HUES6 (cell line): ENCODE measurements around the gene ANKRD61.
"Not testable (repeated sequence)": the region's sequence is repeated elsewhere in the genome, so short reads cannot be mapped to it uniquely, and the experiment has no call there.

Source experiments
- H3K27ac ChIP-seq: 2 replicates; pipeline ENCODE4 v1.7.0; 2013; ENCODE audit warnings: low read depth, mild to moderate bottlenecking, low read length, inconsistent platforms
- H3K27me3 ChIP-seq: 2 replicates; pipeline ENCODE4 v1.6.1; 2013; ENCODE audit warnings: low read length; ENCODE audit not compliant: control insufficient read depth, insufficient read depth
- H3K36me3 ChIP-seq: 2 replicates; pipeline ENCODE4 v1.6.1; 2013; ENCODE audit warnings: low read length; ENCODE audit not compliant: control insufficient read depth, insufficient read depth
- H3K4me1 ChIP-seq: 2 replicates; pipeline ENCODE4 v1.6.1; 2013; ENCODE audit warnings: low read length; ENCODE audit not compliant: control insufficient read depth, insufficient read depth
- H3K4me3 ChIP-seq: 2 replicates; pipeline ENCODE4 v1.5.1; 2013; ENCODE audit warnings: low read depth, low read length
- H3K9ac ChIP-seq: one replicate; pipeline ENCODE4 v1.6.1; 2013; ENCODE audit warnings: mild to moderate bottlenecking, low read length
- H3K9me3 ChIP-seq: 2 replicates; pipeline ENCODE4 v1.6.1; 2013; ENCODE audit warnings: low read depth, low read length; ENCODE audit not compliant: control insufficient read depth, insufficient read depth

ANKRD61 gene

DNA sequence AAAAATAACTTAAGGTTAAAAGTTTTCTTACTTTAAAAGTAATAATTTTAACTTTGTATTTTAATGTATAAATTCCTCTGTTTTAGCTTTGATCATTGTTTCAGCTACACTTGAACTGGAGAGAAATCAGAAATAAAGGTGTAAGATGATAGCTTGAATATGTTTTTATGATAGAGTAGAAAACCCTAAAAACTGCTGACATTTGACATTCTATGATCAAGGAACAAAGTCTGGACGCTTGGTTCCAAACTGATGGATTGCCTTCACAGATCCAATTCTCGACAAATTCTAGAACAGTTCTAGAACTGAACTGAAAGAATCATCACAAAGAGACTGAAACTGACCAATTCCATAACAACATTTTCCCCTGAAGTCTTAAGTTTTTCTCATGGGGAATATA, at the start of gene ANKRD61:
TSS of gene ANKRD61 (plus strand) at position 389 of the 400 bp plus-strand sequence. CDS start at position 389, 0 bp downstream.
- H3K9ac ChIP-seq = no peak within 1 kb of the TSS
- H3K36me3 ChIP-seq = peaks cover 91% of the 10 kb centered on the region
- no peaks in the 10 kb centered on the region for H3K27me3 ChIP-seq
- no peaks in the 10 kb centered on the region for H3K4me1 ChIP-seq
- H3K27ac ChIP-seq = no peak within 1 kb of the TSS
- H3K4me3 ChIP-seq = no peak within 1 kb of the TSS
- H3K9me3 ChIP-seq = no peaks in the 10 kb centered on the region

DNA sequence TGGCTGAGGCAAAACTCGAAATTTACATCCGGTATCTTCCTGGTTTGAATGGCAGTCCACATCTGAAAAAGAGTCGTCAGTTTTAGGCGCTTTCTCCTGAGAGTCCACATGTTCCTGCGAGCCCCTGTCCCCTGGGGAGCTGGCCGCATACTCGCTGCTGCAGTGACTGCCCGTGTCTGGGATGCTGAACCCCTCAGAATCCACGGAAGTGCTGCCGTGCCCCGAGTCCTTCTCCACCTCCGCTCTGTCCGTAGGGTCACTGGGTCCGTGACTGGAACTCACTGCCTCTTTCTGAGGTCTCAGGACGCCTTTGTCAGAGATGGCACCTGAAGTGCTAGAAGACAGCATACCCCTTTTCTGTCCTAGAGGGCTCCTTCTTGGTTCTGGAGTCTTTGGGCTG, 44.1 kb upstream of the ANKRD61 start:
- H3K4me1 ChIP-seq = not testable (repeated sequence)
- H3K36me3 ChIP-seq = peaks cover 36% of the 10 kb centered on the region

DNA sequence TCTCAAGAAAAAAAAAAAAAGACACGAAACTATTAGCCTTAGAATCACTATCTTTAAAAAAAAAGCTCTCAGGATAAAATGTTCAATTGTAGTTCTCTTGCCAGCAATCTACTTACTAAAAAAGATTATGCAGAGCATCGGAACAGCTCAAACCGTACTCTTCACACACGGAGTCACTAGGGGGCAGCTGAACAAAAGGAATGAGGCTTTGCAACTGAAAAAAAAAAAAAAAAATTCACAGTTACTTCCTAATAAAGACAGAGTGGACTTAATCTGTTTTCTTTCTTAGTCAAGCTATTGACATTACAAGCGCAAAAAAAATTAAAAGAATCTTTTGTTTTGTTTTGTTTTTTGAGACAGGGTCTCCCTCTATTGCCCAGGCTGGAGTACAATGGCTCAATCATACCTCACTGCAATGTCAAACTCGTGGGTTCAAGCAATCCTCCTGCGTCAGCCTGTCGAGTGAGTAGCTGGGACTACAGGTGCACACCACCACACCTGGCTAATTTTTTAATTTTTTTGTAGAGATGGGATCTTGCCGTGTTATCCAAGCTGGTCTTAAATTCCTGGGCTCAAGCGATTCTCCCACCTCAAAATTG, 33.9 kb upstream of the ANKRD61 start:
- Histone ChIP-seq H3K27ac (no peak overlapping the region), H3K4me3 (no peak overlapping the region), H3K4me1 (no peaks in the 10 kb centered on the region), H3K9me3 (no peaks in the 10 kb centered on the region), H3K36me3 (peaks cover 69% of the 10 kb centered on the region), H3K27me3 (no peaks in the 10 kb centered on the region), H3K9ac (no peak overlapping the region)

More for the DNA sequence above, 44.1 kb upstream of the ANKRD61 start:
- H3K4me3 ChIP-seq, H3K27me3 ChIP-seq, H3K27ac ChIP-seq, H3K9me3 ChIP-seq, H3K9ac ChIP-seq: not testable (repeated sequence)

DNA sequence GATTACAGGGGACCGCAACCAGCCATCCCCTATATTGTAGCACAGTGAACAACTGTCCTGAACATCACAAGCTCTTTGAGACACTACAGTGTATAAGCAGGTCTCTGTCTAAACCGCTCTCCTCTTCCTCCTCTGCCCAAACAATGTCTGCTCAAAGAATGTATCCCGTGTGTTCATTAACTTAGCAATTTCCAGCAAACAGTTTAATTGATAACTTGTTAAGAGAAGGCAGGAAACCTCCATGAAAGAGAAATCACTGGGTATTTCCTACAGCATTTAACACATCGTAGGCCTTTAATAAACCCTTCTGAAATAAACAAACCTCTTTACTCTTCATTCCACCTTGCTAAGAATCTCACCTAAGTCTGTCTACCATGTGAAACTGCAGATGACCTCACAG, 23.8 kb upstream of the ANKRD61 start:
- H3K4me1 ChIP-seq = peaks cover 4% of the 10 kb centered on the region; the same call in 1 of the 2 replicates
- H3K4me3 ChIP-seq = no peak overlapping the region
- no peak overlapping the region for H3K9ac ChIP-seq
- no peaks in the 10 kb centered on the region for H3K9me3 ChIP-seq
- peaks cover 35% of the 10 kb centered on the region for H3K36me3 ChIP-seq
- no peak overlapping the region for H3K27ac ChIP-seq
- H3K27me3 ChIP-seq = no peaks in the 10 kb centered on the region

DNA sequence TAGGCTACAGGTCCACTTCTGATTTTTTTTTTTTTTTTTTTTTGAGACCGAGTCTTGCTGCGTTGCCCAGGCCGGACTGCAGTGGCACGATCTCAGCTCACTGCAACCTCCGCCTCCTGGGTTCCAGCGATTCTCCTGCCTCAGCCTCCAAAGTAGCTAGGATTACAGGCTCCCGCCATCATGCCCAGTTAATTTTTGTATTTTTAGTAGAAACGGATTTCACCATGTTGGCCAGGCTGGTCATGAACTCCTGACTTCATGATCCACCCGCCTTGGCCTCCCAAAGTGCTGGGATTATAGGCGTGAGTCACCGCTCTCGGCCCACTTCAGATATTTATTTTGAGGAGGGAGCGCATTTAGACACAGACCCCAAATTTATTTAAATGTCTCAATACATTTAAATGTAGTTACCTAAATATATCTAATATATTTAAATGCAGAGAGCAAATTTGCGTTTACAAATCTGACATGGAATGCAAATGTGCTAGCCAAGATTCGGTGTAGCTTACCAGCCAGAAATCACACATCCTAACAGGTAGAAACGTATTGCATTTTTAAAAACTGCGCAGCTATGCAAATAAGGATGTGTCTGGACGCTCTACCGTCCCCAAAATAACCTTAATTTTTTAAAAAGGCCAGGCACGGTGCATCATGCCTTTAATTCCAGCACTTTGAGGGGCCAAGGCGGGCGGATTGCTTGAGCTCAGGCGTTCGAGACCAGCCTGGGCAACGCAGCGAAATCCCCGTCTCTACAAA, 23.2 kb upstream of the ANKRD61 start:
- Histone ChIP-seq H3K4me3 (peak overlapping the region; percentile 82), H3K36me3 (peaks cover 37% of the 10 kb centered on the region), H3K9ac (peak overlapping the region; percentile 83)
- H3K27ac ChIP-seq, H3K4me1 ChIP-seq, H3K9me3 ChIP-seq, H3K27me3 ChIP-seq: not testable (repeated sequence)

DNA sequence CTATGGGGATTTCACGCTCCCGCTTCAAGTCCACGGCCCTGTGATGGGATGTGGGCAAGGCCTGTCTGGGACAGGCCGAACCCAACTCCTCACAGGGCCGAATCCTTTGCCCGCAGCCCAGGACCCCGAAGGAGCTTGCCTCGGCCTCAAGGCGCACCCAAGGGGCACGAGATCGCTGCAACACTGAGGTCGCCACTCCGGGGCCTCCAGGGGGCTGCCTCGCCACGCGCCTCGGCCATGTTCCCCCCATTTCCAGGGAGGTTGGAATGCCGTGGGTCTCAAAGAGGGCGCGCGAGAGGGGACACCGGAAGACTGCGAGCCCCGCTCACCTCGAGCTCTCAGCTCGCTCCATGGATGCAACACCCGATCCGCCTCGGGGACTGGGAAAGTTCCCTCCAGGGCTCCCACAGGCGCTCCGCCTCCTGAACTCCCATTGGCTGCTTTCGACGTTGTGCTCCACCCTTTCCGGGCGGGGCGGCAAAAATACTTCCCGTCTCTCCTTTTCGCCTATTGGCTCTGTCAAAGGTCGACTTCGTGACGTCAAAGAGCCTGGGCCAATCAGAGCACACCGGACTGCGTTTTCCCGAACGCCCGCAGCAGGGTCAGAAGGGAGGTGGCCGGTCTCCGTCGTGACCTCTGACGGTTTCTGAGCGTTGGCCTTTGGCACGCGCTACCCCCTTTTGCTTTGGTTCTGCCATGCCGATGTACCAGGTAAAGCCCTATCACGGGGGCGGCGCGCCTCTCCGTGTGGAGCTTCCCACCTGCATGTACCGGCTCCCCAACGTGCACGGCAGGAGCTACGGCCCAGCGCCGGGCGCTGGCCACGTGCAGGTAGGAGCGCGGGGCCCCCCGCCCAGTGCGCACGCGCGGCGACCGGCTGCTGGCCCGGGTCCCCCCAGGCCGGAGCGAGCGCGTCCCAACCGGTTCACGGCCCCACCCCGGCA, 22.2 kb upstream of the ANKRD61 start, which contains the start of the genes AIMP2 and PMS2:
TSS of gene AIMP2 (plus strand) at position 605 of the 944 bp plus-strand sequence. CDS start at position 697, 92 bp downstream.
TSS of gene PMS2 (minus strand) at position 382 of the 944 bp plus-strand sequence. CDS start at position 352, 30 bp downstream.
- H3K4me3 ChIP-seq = peak within 1 kb of the TSS; percentile 82
- peaks cover 37% of the 10 kb centered on the region for H3K36me3 ChIP-seq
- H3K27me3 ChIP-seq = no peaks in the 10 kb centered on the region
- no peaks in the 10 kb centered on the region for H3K9me3 ChIP-seq
- peak within 1 kb of the TSS; percentile 87 for H3K27ac ChIP-seq
- H3K4me1 ChIP-seq = peaks cover 4% of the 10 kb centered on the region; the same call in 1 of the 2 replicates
- H3K9ac ChIP-seq = peak within 1 kb of the TSS; percentile 97

DNA sequence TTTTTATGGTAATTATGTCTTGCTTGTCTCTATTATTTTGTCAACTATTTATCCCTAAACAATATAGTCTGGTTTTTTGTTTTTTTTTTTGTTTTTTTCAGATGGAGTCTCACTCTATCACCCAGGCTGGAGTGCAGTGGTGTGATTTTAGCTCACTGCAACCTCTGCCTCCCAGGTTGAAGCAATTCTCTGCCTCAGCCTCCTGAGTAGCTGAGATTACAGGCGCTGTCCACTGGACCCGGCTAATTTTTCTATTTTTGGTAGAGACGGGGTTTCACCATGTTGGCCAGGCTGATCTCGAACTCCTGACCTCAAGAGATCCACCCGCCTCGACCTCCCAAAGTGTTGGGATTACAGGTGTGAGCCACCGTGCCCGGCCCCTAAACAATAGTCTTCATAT, 20.8 kb upstream of the ANKRD61 start:
- H3K27ac ChIP-seq, H3K27me3 ChIP-seq, H3K4me1 ChIP-seq, H3K9ac ChIP-seq, H3K9me3 ChIP-seq: not testable (repeated sequence)
- Histone ChIP-seq H3K36me3 (peaks cover 39% of the 10 kb centered on the region), H3K4me3 (peak overlapping the region; percentile 82)

DNA sequence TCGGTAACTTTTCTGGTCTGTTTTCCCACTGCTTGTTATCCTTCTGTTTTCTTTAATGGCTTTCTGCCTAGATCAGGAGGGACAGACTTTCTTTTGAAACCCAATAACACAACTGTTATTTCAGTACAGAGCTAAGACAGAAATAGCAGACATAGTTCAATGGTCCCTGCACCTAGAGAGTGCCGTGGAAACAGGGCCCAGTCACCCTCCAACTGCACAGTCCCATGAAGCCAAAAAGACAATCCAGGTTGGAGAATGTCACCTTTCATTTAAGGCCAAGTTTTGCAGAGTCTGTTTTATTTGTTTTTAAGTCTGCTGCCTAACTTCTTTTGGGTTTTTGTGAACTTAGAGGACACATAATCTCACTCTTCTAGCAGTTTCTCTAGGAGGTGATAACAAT, 19.6 kb upstream of the ANKRD61 start:
- H3K36me3 ChIP-seq = peaks cover 50% of the 10 kb centered on the region
- no peaks in the 10 kb centered on the region for H3K9me3 ChIP-seq
- H3K27ac ChIP-seq = no peak overlapping the region
- H3K9ac ChIP-seq = no peak overlapping the region
- H3K27me3 ChIP-seq = no peaks in the 10 kb centered on the region
- H3K4me1 ChIP-seq = peaks cover 4% of the 10 kb centered on the region; the same call in 1 of the 2 replicates
- H3K4me3 ChIP-seq = no peak overlapping the region

DNA sequence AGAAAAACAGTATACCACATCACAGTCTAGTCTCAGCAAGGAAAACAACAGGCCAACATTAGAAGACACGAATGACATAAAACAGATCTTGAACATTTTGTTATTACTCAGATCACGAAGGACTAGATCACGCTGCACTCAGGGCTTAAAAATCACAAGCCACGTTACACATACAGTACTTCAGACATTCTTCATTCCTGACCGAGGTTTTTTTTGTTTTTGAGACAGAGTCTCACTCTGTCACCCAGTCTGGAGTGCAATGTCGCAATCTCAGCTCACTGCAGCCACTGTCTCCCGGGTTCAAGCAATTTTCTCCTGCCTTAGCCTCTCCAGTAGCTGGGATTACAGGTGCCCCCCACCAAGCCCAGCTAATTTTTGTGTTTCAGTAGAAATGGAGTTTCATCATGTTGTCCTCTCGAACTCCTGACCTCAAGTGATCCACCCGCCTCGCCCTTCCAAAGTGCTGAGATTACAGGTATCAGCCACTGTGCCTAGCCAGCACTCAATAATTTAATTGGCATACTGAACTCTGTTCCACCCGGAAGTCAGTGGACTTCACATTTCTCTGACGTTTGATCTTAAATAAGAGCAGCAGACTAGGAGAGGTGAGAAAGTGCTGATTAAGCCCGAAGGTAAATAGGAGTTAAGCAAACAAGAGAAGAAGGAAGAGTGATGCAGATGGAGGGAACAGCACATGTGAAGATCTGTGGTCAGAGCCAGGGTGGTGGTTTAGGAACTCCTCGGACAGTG, 18.6 kb upstream of the ANKRD61 start:
- Histone ChIP-seq H3K4me1 (peaks cover 4% of the 10 kb centered on the region; the same call in 1 of the 2 replicates), H3K27ac (no peak overlapping the region), H3K9ac (peak overlapping the region; percentile 37), H3K9me3 (no peaks in the 10 kb centered on the region), H3K27me3 (no peaks in the 10 kb centered on the region), H3K36me3 (peaks cover 60% of the 10 kb centered on the region), H3K4me3 (no peak overlapping the region)

DNA sequence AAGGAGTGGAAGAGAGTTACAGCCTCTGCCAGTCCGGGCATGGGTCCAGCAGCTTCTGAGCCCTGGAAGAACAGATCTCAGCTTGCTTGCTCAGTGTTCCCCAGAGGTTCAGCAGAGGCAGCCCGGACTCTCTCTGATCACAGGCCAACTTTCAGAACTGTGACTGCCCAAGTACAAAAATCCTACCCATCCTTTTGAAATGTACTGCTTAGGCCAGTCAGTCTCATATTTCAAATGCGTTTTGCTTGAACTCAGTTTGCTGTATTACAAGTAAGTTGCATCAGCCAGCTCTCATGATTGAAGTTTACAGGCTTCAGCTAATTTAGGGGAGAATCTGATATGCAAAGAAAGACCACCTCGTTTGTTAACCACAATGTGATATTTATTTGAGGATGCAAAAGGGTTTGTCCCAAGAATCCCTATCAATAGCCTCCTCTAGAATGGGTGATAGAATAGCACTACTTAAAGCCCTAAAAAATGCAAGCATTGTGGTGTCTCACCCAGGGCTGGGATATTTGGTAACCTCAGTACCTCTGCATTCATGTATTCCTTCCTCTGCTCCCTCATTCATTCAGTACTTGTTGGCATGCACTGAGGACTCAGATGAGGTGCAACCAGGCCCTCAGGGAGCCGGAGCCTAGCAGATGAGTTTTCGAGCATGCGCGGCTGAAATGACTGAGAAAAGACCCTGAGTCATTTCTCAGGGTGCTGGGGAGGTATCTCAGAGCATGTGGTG, 15.1 kb upstream of the ANKRD61 start:
- Histone ChIP-seq H3K9me3 (no peaks in the 10 kb centered on the region), H3K9ac (no peak overlapping the region), H3K36me3 (peaks cover 84% of the 10 kb centered on the region), H3K27me3 (no peaks in the 10 kb centered on the region), H3K4me3 (no peak overlapping the region), H3K27ac (no peak overlapping the region), H3K4me1 (no peaks in the 10 kb centered on the region)
